ENCODE data around the gene SRSF10.

DNA sequence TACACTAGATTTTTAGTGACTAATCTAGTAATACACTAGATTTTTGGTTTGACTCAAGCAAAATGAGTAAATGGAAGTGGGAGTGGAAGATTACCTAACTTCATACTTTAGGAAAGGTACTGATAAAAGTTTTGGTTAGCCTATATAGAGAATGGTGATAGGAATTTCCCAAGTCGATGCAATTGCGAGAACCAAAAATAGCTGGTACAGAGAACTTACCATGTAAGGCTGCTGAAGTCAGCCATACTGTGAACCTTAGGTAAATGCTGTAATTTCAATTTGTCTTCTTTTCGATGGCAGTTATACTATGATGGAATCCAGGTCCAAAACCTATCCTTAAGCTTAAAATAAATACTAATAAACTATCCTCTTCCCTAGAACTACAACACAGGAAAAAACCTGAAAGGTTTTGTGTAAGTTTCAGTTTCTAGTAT is 15.9 kb downstream of the SRSF10 start:
- TF ChIP-seq, protein P1, sequence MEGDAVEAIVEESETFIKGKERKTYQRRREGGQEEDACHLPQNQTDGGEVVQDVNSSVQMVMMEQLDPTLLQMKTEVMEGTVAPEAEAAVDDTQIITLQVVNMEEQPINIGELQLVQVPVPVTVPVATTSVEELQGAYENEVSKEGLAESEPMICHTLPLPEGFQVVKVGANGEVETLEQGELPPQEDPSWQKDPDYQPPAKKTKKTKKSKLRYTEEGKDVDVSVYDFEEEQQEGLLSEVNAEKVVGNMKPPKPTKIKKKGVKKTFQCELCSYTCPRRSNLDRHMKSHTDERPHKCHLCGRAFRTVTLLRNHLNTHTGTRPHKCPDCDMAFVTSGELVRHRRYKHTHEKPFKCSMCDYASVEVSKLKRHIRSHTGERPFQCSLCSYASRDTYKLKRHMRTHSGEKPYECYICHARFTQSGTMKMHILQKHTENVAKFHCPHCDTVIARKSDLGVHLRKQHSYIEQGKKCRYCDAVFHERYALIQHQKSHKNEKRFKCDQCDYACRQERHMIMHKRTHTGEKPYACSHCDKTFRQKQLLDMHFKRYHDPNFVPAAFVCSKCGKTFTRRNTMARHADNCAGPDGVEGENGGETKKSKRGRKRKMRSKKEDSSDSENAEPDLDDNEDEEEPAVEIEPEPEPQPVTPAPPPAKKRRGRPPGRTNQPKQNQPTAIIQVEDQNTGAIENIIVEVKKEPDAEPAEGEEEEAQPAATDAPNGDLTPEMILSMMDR (IDR thresholded peaks at IDR 0.05; ENCODE audit: low read depth, low read length): no peak
- TF ChIP-seq POLR2A (IDR thresholded peaks at IDR 0.05; ENCODE audit: extremely low read depth, insufficient read length): no peak

All from NB4 (cell line).